ENCODE measurements around the gene PF4V1. TPM values are rescaled to one million over a fixed set of nuclear protein-coding genes. Genes with fewer than 3 reads are reported as not detected.

The PF4V1 gene, protein sequence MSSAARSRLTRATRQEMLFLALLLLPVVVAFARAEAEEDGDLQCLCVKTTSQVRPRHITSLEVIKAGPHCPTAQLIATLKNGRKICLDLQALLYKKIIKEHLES
- not detected in 2 replicates for total RNA-seq

GRCh38 chr4:73853246-73853704 lies at the start of gene PF4V1:
TSS of gene PF4V1 (plus strand) at chr4:73853296. CDS start at chr4:73853363, 67 bp downstream.

GRCh38 chr4:73836373-73837279 lies 16.5 kb upstream of the PF4V1 start, which contains the start of gene CXCL6:
TSS of gene CXCL6 (plus strand) at chr4:73836678. CDS start at chr4:73836751, 73 bp downstream.

DNA sequence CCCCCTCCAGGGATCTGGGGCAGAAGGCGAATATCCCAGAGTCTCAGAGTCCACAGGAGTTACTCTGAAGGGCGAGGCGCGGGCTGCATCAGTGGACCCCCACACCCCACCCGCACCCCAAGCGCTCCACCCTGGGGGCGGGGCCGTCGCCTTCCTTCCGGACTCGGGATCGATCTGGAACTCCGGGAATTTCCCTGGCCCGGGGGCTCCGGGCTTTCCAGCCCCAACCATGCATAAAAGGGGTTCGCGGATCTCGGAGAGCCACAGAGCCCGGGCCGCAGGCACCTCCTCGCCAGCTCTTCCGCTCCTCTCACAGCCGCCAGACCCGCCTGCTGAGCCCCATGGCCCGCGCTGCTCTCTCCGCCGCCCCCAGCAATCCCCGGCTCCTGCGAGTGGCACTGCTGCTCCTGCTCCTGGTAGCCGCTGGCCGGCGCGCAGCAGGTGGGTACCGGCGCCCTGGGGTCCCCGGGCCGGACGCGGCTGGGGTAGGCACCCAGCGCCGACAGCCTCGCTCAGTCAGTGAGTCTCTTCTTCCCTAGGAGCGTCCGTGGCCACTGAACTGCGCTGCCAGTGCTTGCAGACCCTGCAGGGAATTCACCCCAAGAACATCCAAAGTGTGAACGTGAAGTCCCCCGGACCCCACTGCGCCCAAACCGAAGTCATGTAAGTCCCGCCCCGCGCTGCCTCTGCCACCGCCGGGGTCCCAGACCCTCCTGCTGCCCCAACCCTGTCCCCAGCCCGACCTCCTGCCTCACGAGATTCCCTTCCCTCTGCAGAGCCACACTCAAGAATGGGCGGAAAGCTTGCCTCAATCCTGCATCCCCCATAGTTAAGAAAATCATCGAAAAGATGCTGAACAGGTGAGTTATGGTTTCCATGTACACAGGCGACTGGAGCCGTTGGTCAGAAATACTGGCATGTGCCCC lies 16.3 kb downstream of the PF4V1 start, which contains the start of gene CXCL1:
CXCL1 (plus strand) TSS at position 264 of the 926 bp plus-strand sequence; CDS start at position 342, 78 bp downstream.

Other genes with a start within 250 kb of the PF4V1 start
- gene RASSF6, start 232.9 kb upstream of the PF4V1 start, total RNA-seq, result not detected in 2 replicates
- gene CXCL8, start 112.7 kb upstream of the PF4V1 start, total RNA-seq, result 63.4 and 175 TPM in 2 replicates
- gene CXCL6, start 16.6 kb upstream of the PF4V1 start, total RNA-seq, result 0.10 and 0.33 TPM in 2 replicates
- gene CXCL1, start 16.1 kb downstream of the PF4V1 start, total RNA-seq, result 51.0 and 69.6 TPM in 2 replicates
- 0.65 TPM in 1 of 2 replicates, not detected in the other for gene PF4, start 128.7 kb downstream of the PF4V1 start, total RNA-seq
- gene PPBP, start 134.9 kb downstream of the PF4V1 start, total RNA-seq, result not detected in 2 replicates
- 0.33 and 0.96 TPM in 2 replicates for gene CXCL5, start 145.4 kb downstream of the PF4V1 start, total RNA-seq
- gene CXCL3, start 185.4 kb downstream of the PF4V1 start, total RNA-seq, result 0.33 and 0.57 TPM in 2 replicates
- 4.9 and 7.5 TPM in 2 replicates for gene CXCL2, start 245.9 kb downstream of the PF4V1 start, total RNA-seq